Neutrophil (primary cell): Measurements from ENCODE around the gene NT5C3A.

Source experiments
- H3K27ac ChIP-seq: fragments of 200-600 bp; sonication (generic); 2 replicates; pipeline ENCODE4 v1.5.1; 2016; ENCODE audit warnings: mild to moderate bottlenecking, moderate library complexity
- H3K27me3 ChIP-seq: fragments of 200-600 bp; sonication (generic); 2 replicates; pipeline ENCODE4 v1.6.0; 2016; ENCODE audit warnings: mild to moderate bottlenecking
- H3K36me3 ChIP-seq: fragments of 200-600 bp; sonication (generic); 2 replicates; pipeline ENCODE4 v1.5.1; 2017
- H3K4me1 ChIP-seq, 2 experiments: fragments of 200-600 bp in 1 of 2; sonication (generic) in 1 of 2; 1 replicate in 1 of 2; 2 replicates in 1 of 2; pipeline versions ENCODE4 v1.5.1 to v1.6.1; 2013 to 2016; ENCODE audit warnings: low read depth in 1 of 2, low read length in 1 of 2, mild to moderate bottlenecking in 1 of 2, moderate library complexity in 1 of 2; ENCODE audit not compliant: control insufficient read depth in 1 of 2, insufficient read depth in 1 of 2
- H3K4me3 ChIP-seq, 2 experiments: fragments of 200-600 bp in 1 of 2; sonication (generic) in 1 of 2; 1 replicate in 1 of 2; 2 replicates in 1 of 2; pipeline ENCODE4 v1.5.1; 2013 to 2016; ENCODE audit warnings: low read depth in 1 of 2, low read length in 1 of 2, mild to moderate bottlenecking in 1 of 2, moderate library complexity in 1 of 2
- H3K9me3 ChIP-seq: fragments of 200-600 bp; sonication (generic); 2 replicates; pipeline ENCODE4 v1.5.1; 2016
- TF ChIP-seq, protein P1 (sequence below): fragments of 200-600 bp; sonication (generic); IDR thresholded peaks from 2 replicates; pipeline ENCODE4 v1.5.1; 2016; ENCODE audit warnings: antibody characterized with exemption

NT5C3A gene

DNA sequence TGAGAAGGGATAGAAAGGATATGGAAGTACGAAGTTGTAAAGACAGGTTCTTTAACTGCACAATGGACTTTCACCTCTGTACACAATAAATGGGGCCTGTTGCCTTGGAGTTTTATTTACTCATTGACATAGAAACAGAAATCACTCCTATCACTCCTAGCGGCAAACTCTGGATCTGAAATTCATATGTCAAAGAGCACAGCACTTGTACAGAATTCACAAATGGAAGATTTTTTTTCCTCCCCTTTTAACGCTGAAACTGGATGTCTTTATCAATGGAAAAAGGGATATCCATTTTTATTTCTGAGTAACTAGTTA lies 18.2 kb downstream of the NT5C3A start:
- Histone ChIP-seq H3K4me3 (no peak overlapping the region), H3K27me3 (no peaks in the 10 kb centered on the region), H3K36me3 (no peaks in the 10 kb centered on the region), H3K4me1 (peaks cover 89 to 92% of the 10 kb centered on the region in 2 experiments), H3K9me3 (no peaks in the 10 kb centered on the region), H3K27ac (peak overlapping the region; percentile 68)
- TF ChIP-seq, protein P1, sequence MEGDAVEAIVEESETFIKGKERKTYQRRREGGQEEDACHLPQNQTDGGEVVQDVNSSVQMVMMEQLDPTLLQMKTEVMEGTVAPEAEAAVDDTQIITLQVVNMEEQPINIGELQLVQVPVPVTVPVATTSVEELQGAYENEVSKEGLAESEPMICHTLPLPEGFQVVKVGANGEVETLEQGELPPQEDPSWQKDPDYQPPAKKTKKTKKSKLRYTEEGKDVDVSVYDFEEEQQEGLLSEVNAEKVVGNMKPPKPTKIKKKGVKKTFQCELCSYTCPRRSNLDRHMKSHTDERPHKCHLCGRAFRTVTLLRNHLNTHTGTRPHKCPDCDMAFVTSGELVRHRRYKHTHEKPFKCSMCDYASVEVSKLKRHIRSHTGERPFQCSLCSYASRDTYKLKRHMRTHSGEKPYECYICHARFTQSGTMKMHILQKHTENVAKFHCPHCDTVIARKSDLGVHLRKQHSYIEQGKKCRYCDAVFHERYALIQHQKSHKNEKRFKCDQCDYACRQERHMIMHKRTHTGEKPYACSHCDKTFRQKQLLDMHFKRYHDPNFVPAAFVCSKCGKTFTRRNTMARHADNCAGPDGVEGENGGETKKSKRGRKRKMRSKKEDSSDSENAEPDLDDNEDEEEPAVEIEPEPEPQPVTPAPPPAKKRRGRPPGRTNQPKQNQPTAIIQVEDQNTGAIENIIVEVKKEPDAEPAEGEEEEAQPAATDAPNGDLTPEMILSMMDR, result no peak

DNA sequence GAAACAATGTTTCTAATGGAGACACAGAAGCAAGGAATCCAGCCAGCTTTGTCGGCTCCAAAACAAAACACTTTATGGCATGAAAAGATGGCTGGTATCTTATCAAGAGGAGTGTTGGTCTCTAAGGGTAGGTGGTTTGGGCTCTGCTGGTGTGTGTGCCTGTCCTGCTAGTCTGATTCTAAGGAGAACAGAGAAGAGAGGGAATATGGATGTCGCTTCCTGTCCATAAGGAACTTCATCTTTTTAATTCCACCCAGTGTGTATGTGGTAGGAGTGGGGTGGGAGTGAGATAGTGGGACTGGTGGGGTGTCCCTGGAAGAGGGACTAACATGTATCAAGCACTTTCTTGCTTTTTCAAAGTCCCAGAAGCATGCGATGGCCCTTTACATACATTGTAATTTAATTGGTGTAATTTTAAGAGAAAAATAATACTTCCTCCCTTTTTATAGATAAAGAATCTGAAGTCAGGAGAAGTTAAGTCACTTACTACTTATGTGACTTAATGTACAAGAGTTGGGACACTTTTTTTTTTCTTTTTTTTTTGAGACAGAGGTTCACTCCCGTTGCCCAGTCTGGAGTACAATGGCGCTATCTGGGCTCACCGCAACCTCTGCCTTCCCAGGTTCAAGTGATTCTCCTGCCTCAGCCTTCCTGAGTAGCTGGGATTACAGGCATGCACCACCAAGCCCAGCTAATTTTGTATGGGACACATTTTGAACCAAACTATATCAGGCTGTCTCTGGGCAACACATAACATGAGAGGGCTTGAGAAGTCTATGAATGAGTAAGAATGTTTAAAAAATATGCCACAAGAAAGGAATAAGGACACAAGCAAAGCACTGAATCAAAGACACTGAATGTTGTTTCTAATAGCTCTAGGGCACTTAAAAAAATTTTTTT lies 18.8 kb downstream of the NT5C3A start:
- TF ChIP-seq, protein P1, result no peak
- no peaks in the 10 kb centered on the region for H3K9me3 ChIP-seq
- no peaks in the 10 kb centered on the region for H3K27me3 ChIP-seq
- no peaks in the 10 kb centered on the region for H3K36me3 ChIP-seq
- H3K4me1 ChIP-seq, result peaks cover 89 to 91% of the 10 kb centered on the region in 2 experiments
- H3K4me3 ChIP-seq, result no peak overlapping the region
- peak overlapping the region; percentile 68 for H3K27ac ChIP-seq

DNA sequence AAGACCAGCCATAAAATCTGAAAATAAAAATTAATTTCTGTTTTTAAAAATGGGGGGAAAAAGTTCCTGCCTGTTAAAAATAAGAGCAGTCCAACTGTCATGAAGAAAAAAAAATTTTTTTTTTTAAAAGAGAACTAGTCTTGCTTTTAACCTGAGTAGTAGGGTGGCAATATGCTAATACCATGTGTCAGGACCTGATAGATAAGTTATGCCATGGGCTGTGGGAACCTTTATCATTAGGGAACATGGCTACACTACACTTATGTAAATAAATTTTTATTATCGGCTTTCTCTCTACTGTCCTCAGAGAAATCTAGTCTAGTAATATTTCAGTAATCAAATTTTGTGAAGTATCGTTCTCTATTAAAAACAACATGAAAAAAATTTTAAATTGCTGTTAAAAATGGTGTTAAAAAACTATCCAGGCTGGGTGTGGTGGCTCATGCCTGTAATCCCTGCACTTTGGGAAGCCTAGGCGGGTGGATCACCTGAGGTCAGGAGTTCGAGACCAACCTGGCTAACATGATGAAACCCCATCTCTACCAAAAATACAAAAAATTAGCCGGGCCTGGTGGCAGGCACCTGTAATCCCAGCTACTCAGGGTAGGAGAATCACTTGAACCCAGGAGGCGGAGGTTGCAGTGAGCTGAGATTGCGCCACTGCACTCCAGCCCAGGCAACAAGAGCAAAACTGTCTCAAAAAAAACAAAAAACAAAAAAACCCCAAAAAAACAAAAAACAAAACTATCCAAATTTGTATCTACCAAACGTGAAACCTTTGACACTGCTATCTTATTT lies 20.7 kb downstream of the NT5C3A start:
- TF ChIP-seq, protein P1, result no peak
- Histone ChIP-seq H3K4me3 (peak overlapping the region in 1 of 2 experiments; percentile 73), H3K27ac (peak overlapping the region; percentile 88), H3K9me3 (no peaks in the 10 kb centered on the region), H3K4me1 (peaks cover 79 to 88% of the 10 kb centered on the region in 2 experiments), H3K36me3 (no peaks in the 10 kb centered on the region), H3K27me3 (no peaks in the 10 kb centered on the region)

DNA sequence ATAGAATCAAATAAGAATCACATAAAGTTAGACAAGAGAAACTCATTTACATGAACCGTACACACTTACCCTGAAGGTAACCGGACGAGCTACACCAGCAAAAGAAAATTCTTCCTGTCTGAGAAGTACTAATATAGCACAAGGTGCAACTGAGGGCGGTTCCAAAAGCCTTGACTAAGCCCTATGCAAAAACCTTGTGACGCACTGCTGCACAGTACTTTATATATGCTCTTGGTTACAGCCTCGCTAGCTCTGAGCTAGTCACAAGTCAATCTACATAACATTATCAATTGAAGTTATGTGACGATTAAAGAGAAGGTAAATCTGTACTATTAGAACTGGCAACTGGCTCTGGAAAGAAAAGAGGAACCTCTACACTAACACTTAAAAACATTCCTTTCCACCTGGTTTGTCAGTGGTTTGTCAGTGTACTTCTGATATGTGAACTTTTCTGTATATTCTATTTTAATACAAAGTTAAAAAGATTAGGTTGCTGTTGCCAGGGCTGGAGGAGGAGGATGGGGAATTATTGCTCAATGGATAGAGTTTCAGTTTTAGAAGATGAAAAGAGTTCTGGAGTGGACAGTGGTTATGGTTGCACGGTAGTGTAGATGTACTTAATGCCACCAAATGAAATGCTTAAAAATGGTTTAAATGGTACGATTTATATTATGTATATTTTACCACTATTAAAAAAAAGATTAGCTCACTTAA lies 21.6 kb downstream of the NT5C3A start:
- Histone ChIP-seq H3K27me3 (no peaks in the 10 kb centered on the region), H3K4me1 (peaks cover 72 to 81% of the 10 kb centered on the region in 2 experiments), H3K36me3 (no peaks in the 10 kb centered on the region), H3K9me3 (no peaks in the 10 kb centered on the region), H3K4me3 (peak overlapping the region; percentile 65 to 73), H3K27ac (peak overlapping the region; percentile 88)
- TF ChIP-seq, protein P1, result no peak

DNA sequence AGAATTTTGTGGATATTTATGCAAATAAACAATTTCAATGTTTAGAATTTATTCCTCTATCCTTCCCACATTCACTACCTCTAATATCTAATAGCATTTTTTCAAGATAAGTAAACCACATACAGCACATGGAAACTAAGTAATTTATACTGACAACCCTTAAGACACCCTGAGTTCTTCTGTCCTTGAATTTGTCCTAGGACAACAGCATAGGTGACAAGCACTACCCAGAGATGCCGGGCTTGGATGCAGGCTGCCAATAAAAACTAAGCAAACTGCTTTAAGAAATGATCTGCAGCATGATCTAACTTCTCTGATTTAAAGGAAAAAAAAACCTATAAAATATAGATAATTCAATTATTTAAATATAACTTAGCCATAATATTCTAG lies 22.7 kb downstream of the NT5C3A start:
- Histone ChIP-seq H3K9me3 (no peaks in the 10 kb centered on the region), H3K27me3 (no peaks in the 10 kb centered on the region), H3K27ac (peak overlapping the region; percentile 88), H3K4me1 (peaks cover 61 to 71% of the 10 kb centered on the region in 2 experiments), H3K4me3 (peak overlapping the region; percentile 65 to 73), H3K36me3 (peaks cover 6% of the 10 kb centered on the region)
- TF ChIP-seq, protein P1, result no peak
